ENCODE measurements around the gene MTX1.

The MTX1 gene

DNA sequence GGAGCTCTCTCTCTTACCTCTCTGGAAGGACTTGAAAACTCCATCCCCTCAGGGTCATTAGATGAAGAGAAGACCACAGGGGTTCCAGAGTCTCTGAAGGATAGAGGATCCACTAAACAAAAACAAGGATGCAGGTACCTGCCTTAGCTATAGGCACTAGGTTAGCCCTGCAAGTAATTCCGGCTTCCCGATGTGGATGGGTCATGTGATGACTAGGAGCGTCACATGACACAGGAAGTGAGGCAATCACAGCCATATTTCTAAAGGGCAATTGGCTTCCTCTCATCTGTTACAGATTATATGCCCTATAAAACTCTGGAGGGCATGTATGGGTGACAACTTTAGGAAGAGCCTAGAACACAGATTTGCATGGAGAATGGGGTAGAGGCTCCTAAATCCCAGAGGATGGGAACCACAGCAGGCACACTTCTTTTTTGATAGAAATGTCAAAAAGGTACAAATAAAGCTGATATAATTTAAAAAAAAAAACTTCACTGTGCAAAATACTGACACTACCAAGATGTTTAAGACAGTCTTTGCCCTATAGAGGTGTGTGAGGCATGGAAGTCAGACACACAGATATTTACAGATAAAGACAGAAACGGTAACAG lies 32.7 kb downstream of the MTX1 start:
- TF ChIP-seq, protein P1, sequence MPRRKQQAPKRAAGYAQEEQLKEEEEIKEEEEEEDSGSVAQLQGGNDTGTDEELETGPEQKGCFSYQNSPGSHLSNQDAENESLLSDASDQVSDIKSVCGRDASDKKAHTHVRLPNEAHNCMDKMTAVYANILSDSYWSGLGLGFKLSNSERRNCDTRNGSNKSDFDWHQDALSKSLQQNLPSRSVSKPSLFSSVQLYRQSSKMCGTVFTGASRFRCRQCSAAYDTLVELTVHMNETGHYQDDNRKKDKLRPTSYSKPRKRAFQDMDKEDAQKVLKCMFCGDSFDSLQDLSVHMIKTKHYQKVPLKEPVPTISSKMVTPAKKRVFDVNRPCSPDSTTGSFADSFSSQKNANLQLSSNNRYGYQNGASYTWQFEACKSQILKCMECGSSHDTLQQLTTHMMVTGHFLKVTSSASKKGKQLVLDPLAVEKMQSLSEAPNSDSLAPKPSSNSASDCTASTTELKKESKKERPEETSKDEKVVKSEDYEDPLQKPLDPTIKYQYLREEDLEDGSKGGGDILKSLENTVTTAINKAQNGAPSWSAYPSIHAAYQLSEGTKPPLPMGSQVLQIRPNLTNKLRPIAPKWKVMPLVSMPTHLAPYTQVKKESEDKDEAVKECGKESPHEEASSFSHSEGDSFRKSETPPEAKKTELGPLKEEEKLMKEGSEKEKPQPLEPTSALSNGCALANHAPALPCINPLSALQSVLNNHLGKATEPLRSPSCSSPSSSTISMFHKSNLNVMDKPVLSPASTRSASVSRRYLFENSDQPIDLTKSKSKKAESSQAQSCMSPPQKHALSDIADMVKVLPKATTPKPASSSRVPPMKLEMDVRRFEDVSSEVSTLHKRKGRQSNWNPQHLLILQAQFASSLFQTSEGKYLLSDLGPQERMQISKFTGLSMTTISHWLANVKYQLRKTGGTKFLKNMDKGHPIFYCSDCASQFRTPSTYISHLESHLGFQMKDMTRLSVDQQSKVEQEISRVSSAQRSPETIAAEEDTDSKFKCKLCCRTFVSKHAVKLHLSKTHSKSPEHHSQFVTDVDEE (CRISPR knock-in tag; IDR thresholded peaks at IDR 0.05) = no peak
- TF ChIP-seq ZNF8 (CRISPR knock-in tag; IDR thresholded peaks at IDR 0.05) (no peak), ESRRG (CRISPR knock-in tag; IDR thresholded peaks at IDR 0.05) (no peak), TCF4 (CRISPR knock-in tag; IDR thresholded peaks at IDR 0.05; ENCODE audit: borderline replicate concordance) (peak; percentile 46; the same call in 1 of the 2 replicates)
- TF ChIP-seq, protein P2, sequence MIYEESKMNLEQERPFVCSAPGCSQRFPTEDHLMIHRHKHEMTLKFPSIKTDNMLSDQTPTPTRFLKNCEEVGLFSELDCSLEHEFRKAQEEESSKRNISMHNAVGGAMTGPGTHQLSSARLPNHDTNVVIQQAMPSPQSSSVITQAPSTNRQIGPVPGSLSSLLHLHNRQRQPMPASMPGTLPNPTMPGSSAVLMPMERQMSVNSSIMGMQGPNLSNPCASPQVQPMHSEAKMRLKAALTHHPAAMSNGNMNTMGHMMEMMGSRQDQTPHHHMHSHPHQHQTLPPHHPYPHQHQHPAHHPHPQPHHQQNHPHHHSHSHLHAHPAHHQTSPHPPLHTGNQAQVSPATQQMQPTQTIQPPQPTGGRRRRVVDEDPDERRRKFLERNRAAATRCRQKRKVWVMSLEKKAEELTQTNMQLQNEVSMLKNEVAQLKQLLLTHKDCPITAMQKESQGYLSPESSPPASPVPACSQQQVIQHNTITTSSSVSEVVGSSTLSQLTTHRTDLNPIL (CRISPR knock-in tag; IDR thresholded peaks at IDR 0.05; ENCODE audit: low read depth) = no peak
- ATAC-seq = peak; percentile 48

DNA sequence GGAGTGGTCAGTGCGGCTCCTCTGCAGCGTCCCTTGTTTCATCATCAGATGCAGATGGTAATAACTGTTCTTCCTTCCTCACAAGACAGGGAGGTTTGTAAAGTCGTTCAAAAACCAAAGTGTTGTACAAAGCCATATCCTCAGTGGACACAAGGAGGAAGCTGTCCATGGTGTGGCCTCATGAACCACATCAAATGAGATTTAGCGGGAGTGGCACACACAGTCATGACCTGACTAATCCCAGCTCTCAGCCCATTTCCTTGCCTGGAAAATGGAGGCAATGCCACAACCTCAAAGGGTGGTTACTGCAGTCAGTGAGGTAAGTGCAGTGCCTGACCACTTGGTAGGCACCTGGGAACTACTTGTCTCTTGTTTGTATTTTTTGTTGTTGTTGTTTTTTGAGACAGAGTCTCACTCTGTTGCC lies 33.4 kb downstream of the MTX1 start:
- no peak for ATAC-seq
- TF ChIP-seq OSR1 (CRISPR knock-in tag; IDR thresholded peaks at IDR 0.05) = no peak

DNA sequence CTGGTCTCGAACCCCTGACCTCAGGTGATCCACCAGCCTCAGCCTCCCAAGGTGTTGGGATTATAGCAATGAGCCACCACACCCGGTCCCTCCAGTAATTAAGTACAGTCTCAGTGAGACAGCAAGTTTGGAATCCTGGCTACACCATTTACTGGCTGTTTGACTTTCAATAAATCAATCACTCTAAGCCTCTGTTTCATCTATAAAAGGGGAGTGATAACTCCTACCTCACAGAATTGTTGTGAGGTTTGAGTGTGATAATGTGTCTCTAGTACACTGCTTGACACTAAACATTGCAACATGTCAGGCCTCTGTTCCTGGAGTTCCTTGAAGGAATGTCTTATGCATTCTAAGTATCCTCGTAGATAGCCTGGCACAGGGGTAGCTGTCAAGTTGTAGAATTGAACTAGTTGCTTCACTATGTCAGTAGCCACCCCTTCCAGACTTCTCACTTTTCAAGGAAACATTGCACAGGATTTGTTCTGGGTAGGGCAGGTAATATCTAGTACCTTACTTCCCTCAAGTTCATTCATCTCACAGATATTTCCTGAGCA lies 34.4 kb downstream of the MTX1 start:
- no peak for ATAC-seq
- TF ChIP-seq, protein P3, sequence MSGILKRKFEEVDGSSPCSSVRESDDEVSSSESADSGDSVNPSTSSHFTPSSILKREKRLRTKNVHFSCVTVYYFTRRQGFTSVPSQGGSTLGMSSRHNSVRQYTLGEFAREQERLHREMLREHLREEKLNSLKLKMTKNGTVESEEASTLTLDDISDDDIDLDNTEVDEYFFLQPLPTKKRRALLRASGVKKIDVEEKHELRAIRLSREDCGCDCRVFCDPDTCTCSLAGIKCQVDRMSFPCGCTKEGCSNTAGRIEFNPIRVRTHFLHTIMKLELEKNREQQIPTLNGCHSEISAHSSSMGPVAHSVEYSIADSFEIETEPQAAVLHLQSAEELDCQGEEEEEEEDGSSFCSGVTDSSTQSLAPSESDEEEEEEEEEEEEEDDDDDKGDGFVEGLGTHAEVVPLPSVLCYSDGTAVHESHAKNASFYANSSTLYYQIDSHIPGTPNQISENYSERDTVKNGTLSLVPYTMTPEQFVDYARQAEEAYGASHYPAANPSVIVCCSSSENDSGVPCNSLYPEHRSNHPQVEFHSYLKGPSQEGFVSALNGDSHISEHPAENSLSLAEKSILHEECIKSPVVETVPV (CRISPR knock-in tag; IDR thresholded peaks at IDR 0.05) = no peak
- TF ChIP-seq ZNF70 (CRISPR knock-in tag; IDR thresholded peaks at IDR 0.05) = no peak
- TF ChIP-seq GLIS3 (CRISPR knock-in tag; IDR thresholded peaks at IDR 0.05) = no peak
- TF ChIP-seq ZNF8 (CRISPR knock-in tag; IDR thresholded peaks at IDR 0.05) = no peak
- no peak for TF ChIP-seq TOX (CRISPR knock-in tag; IDR thresholded peaks at IDR 0.05; ENCODE audit: borderline replicate concordance)
- no peak for TF ChIP-seq ZFP3 (CRISPR knock-in tag; IDR thresholded peaks at IDR 0.05)
- no peak for TF ChIP-seq OSR1 (CRISPR knock-in tag; IDR thresholded peaks at IDR 0.05)
- TF ChIP-seq ISL1 (CRISPR knock-in tag; IDR thresholded peaks at IDR 0.05) = no peak
- TF ChIP-seq, protein P4, sequence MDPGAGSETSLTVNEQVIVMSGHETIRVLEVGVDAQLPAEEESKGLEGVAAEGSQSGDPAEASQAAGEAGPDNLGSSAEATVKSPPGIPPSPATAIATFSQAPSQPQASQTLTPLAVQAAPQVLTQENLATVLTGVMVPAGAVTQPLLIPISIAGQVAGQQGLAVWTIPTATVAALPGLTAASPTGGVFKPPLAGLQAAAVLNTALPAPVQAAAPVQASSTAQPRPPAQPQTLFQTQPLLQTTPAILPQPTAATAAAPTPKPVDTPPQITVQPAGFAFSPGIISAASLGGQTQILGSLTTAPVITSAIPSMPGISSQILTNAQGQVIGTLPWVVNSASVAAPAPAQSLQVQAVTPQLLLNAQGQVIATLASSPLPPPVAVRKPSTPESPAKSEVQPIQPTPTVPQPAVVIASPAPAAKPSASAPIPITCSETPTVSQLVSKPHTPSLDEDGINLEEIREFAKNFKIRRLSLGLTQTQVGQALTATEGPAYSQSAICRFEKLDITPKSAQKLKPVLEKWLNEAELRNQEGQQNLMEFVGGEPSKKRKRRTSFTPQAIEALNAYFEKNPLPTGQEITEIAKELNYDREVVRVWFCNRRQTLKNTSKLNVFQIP (CRISPR knock-in tag; IDR thresholded peaks at IDR 0.05; ENCODE audit: borderline replicate concordance, low read depth) = no peak
- no peak for TF ChIP-seq ARNTL (CRISPR knock-in tag; IDR thresholded peaks at IDR 0.05; ENCODE audit: borderline replicate concordance, low read depth)
- TF ChIP-seq SNAI2 (CRISPR knock-in tag; IDR thresholded peaks at IDR 0.05) = no peak
- TF ChIP-seq CSDC2 (CRISPR knock-in tag; IDR thresholded peaks at IDR 0.05) = no peak
- TF ChIP-seq ZNF565 (CRISPR knock-in tag; conservative IDR thresholded peaks at IDR 0.05; ENCODE audit: low read depth) = no peak
- TF ChIP-seq ZC3H10 (CRISPR knock-in tag; IDR thresholded peaks at IDR 0.05) = no peak
- no peak for TF ChIP-seq RARB (CRISPR knock-in tag; IDR thresholded peaks at IDR 0.05)
- TF ChIP-seq, protein P1 (CRISPR knock-in tag; IDR thresholded peaks at IDR 0.05) = no peak
- no peak for TF ChIP-seq ZFP30 (CRISPR knock-in tag; IDR thresholded peaks at IDR 0.05)
- no peak for TF ChIP-seq ESRRG (CRISPR knock-in tag; IDR thresholded peaks at IDR 0.05)
- no peak for TF ChIP-seq PPARA (CRISPR knock-in tag; IDR thresholded peaks at IDR 0.05; ENCODE audit: borderline replicate concordance)
